Left lung (tissue), 10 donors: ENCODE results near the gene TMEM245. TPM values are rescaled to one million over a fixed set of nuclear protein-coding genes. Genes with fewer than 3 reads are reported as not detected.

Experiments used
- ATAC-seq: fragments of 200-7000 bp; cut with Tn5 transposase; one replicate; pipeline ENCODE4 v1.9.1; 2020; ENCODE audit warnings: moderate library complexity
- DNase-seq, 4 donors: peaks; one replicate each; pipeline ENCODE4 v3.0.0-alpha.2; 2013 to 2020
- H3K27ac ChIP-seq, 2 donors: fragments of 200-600 bp; sonication (generic) in 1 of 2; one replicate each; pipeline versions ENCODE4 v1.5.0 to v1.8.0; 2020 to 2021
- H3K27me3 ChIP-seq, 2 donors: fragments of 200-600 bp; sonication (generic) in 1 of 2; one replicate each; pipeline versions ENCODE4 v1.5.0 to v1.8.0; 2020 to 2021
- H3K36me3 ChIP-seq, 2 donors: fragments of 200-600 bp; sonication (generic) in 1 of 2; one replicate each; pipeline versions ENCODE4 v1.5.0 to v1.8.0; 2020 to 2021
- H3K4me1 ChIP-seq, 2 donors: fragments of 200-600 bp; one replicate each; pipeline ENCODE4 v1.8.0; 2021
- H3K4me3 ChIP-seq, 2 donors: fragments of 200-600 bp; sonication (generic) in 1 of 2; one replicate each; pipeline versions ENCODE4 v1.5.0 to v1.8.0; 2020 to 2021; ENCODE audit warnings: mild to moderate bottlenecking in 1 of 2
- H3K9me3 ChIP-seq, 2 donors: fragments of 200-600 bp; sonication (generic) in 1 of 2; one replicate each; pipeline versions ENCODE4 v1.5.0 to v1.8.0; 2020 to 2021
- CTCF ChIP-seq, 2 donors: fragments of 200-600 bp; sonication (generic) in 1 of 2; IDR thresholded peaks; one replicate each; pipeline versions ENCODE4 v1.5.0 to v1.8.0; 2021; ENCODE audit warnings: antibody characterized with exemption in 2 of 2
- intact Hi-C, 2 donors: fragments of 100-400 bp; cut with DNase I; formaldehyde crosslinking; loops; one replicate each; pipeline versions ENCODE4 v1.11.2 to v1.14.2; 2022
- polyA plus RNA-seq, 6 donors: library from polyadenylated mRNA; unstranded; fragments of 120-200 nt; gene quantifications; one replicate each; pipeline ENCODE4 v1.2.1, GENCODE V29; 2013; ENCODE audit not compliant: insufficient read length in 6 of 6
- total RNA-seq, 2 donors: library from RNA; stranded (reverse); fragmentation: NEBNext Ultra II Directional; extraction: Animal tissue kit (Norgen Biotek cat#: 25700); gene quantifications; one replicate each; pipeline ENCODE4 v1.2.1, GENCODE V29; 2021
- donor health status: DM: no; HTN: yes; CAD: no.
- donor health status: DM: no; HTN: no; CAD: no.

Gene TMEM245
- total and polyA plus RNA-seq, 8 donors = 61.0 to 89.2 (median 81.7) TPM

GRCh38 chr9:109124121-109124520, 4.4 kb upstream of the TMEM245 start:
- no peaks in the 10 kb centered on the region for H3K9me3 ChIP-seq
- no peak for TF ChIP-seq CTCF (IDR thresholded peaks at IDR 0.05)
- H3K36me3 ChIP-seq = no peaks in the 10 kb centered on the region
- intact Hi-C loops = no loop called here
- H3K27ac ChIP-seq = no peak overlapping the region
- no peak overlapping the region for H3K4me3 ChIP-seq
- ATAC-seq = no peak
- H3K27me3 ChIP-seq = no peaks in the 10 kb centered on the region
- no peak for DNase-seq
- H3K4me1 ChIP-seq = peaks cover 0 to 7% of the 10 kb centered on the region in 2 donors

- no peak for DNase-seq
- ATAC-seq = no peak
- no peak overlapping the region for H3K4me3 ChIP-seq
- no peak for TF ChIP-seq CTCF (IDR thresholded peaks at IDR 0.05)
- no peaks in the 10 kb centered on the region for H3K9me3 ChIP-seq
- peaks cover 0 to 18% of the 10 kb centered on the region in 2 donors for H3K4me1 ChIP-seq
- no peaks in the 10 kb centered on the region for H3K36me3 ChIP-seq
- intact Hi-C loops = no loop called here
- H3K27me3 ChIP-seq = no peaks in the 10 kb centered on the region
- no peak overlapping the region for H3K27ac ChIP-seq
These were observed 3.2 kb upstream of the TMEM245 start for GRCh38 chr9:109122726-109123621.

GRCh38 chr9:109121232-109121796, 1.6 kb upstream of the TMEM245 start:
- H3K4me1 ChIP-seq = peaks cover 4 to 34% of the 10 kb centered on the region in 2 donors
- no peaks in the 10 kb centered on the region for H3K9me3 ChIP-seq
- TF ChIP-seq CTCF (IDR thresholded peaks at IDR 0.05) = no peak
- intact Hi-C loops = no loop called here
- H3K27me3 ChIP-seq = no peaks in the 10 kb centered on the region
- H3K36me3 ChIP-seq = no peaks in the 10 kb centered on the region
- H3K4me3 ChIP-seq = no peak overlapping the region
- no peak overlapping the region for H3K27ac ChIP-seq
- DNase-seq = no peak
- no peak for ATAC-seq

- Histone ChIP-seq H3K36me3 (no peaks in the 10 kb centered on the region), H3K27me3 (no peaks in the 10 kb centered on the region), H3K27ac (no peak overlapping the region), H3K4me3 (peak overlapping the region in 1 of 2 donors; percentile 90), H3K9me3 (no peaks in the 10 kb centered on the region), H3K4me1 (peaks cover 10 to 42% of the 10 kb centered on the region in 2 donors)
- no peak for DNase-seq
- intact Hi-C loops = no loop called here
- no peak for ATAC-seq
- TF ChIP-seq CTCF (IDR thresholded peaks at IDR 0.05) = no peak
These were observed 550 bp upstream of the TMEM245 start for GRCh38 chr9:109120204-109120789.
